ENCODE measurements around the gene TCF4. TPM values are rescaled to one million over a fixed set of nuclear protein-coding genes. Genes with fewer than 3 reads are reported as not detected.

TCF4 gene
- total RNA-seq, 4 donors from 2014 or later: 114 to 190 (median 132) TPM

DNA sequence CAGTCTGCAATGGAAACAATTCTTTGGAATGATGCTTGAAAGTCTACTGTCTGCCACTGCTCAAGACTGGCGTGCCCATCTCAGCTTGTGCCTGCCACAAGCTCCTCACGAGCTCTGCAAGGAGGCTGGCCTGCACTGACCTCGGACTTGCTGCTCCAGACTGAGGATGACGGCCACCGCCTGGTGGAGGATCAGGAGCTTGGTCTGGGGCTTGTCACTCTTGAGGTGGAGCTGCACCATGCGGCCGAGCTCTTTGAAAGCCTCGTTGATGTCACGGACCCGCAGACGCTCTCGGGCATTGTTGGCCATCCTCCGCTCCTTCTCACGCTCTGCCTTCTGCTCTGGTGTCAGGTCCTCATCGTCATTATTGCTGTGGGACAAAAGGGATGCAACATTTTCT is 359.3 kb downstream of the TCF4 start:
- no peak overlapping the region for H3K27ac ChIP-seq
- no peak for TF ChIP-seq POLR2A (IDR thresholded peaks at IDR 0.05)
- TF ChIP-seq, protein P1, sequence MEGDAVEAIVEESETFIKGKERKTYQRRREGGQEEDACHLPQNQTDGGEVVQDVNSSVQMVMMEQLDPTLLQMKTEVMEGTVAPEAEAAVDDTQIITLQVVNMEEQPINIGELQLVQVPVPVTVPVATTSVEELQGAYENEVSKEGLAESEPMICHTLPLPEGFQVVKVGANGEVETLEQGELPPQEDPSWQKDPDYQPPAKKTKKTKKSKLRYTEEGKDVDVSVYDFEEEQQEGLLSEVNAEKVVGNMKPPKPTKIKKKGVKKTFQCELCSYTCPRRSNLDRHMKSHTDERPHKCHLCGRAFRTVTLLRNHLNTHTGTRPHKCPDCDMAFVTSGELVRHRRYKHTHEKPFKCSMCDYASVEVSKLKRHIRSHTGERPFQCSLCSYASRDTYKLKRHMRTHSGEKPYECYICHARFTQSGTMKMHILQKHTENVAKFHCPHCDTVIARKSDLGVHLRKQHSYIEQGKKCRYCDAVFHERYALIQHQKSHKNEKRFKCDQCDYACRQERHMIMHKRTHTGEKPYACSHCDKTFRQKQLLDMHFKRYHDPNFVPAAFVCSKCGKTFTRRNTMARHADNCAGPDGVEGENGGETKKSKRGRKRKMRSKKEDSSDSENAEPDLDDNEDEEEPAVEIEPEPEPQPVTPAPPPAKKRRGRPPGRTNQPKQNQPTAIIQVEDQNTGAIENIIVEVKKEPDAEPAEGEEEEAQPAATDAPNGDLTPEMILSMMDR (IDR thresholded peaks at IDR 0.05): no peak
- no peaks in the 10 kb centered on the region for H3K27me3 ChIP-seq
- WGBS, 2 donors: 84 to 89% methylated on average over 15 of the region's 15 CpGs
- no peaks in the 10 kb centered on the region for H3K9me3 ChIP-seq
- intact Hi-C loops (cut with DNase I): no loop called here
- no peak overlapping the region for H3K4me3 ChIP-seq (replicated peaks in 1 of 3)
- H3K36me3 ChIP-seq: peaks cover 15 to 25% of the 10 kb centered on the region in 2 donors
- DNase-seq: no peak
- no peaks in the 10 kb centered on the region for H3K4me1 ChIP-seq

DNA sequence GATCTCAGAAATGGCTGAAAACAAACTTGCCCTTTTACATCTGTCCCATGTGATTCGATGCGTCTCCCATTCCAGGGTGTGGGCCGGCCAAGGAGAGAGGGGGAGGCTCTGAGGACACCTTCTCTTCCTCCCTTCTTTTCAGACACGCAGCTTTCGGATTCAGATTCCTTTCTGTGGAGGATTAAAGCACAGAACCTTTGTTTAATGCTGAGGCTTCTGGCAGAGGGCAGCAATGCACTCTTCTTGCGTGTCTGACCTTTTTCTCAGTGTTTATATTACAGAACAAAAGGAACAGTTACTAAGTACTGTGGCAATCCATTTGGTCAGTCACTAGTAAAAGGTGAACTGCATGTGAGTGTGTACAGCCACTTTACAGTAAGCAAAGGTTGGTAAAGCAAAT is 359.8 kb downstream of the TCF4 start:
- H3K27me3 ChIP-seq: no peaks in the 10 kb centered on the region
- no peaks in the 10 kb centered on the region for H3K4me1 ChIP-seq
- intact Hi-C loops (cut with DNase I): no loop called here
- no peaks in the 10 kb centered on the region for H3K9me3 ChIP-seq
- H3K4me3 ChIP-seq (replicated peaks in 1 of 3): no peak overlapping the region
- TF ChIP-seq POLR2A (IDR thresholded peaks at IDR 0.05): no peak
- TF ChIP-seq, protein P1 (IDR thresholded peaks at IDR 0.05): no peak
- H3K36me3 ChIP-seq: peaks cover 15 to 21% of the 10 kb centered on the region in 2 donors
- no peak overlapping the region for H3K27ac ChIP-seq
- WGBS, 2 donors: 43 to 52% methylated on average over 6 of the region's 6 CpGs
- DNase-seq: no peak

DNA sequence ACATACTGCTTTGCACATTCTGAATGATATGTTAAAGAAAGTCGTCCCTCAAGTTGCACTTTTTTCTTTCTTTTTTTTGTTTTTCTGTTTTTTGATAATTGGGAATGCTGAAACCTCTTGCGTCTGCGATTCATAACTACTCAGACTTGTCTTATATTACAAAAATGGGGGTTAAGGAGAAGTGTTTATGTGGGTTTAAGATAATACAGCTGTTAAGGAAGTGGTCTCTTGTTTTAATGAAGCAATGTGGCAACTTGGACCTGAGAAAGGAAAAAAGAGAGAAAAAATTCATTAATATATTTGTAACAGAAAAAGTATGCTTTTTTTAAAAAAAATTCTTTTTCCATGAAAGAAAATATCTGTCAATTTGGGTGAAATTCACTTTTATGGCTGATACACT is 360.2 kb downstream of the TCF4 start:
- no peak for TF ChIP-seq POLR2A (IDR thresholded peaks at IDR 0.05)
- TF ChIP-seq, protein P1 (IDR thresholded peaks at IDR 0.05): no peak
- 94 to 95% methylated on average over 3 of the region's 3 CpGs for WGBS, 2 donors
- DNase-seq: no peak
- H3K4me3 ChIP-seq (replicated peaks in 1 of 3): no peak overlapping the region
- no peaks in the 10 kb centered on the region for H3K4me1 ChIP-seq
- intact Hi-C loops (cut with DNase I): no loop called here
- H3K27ac ChIP-seq: no peak overlapping the region
- no peaks in the 10 kb centered on the region for H3K27me3 ChIP-seq
- H3K9me3 ChIP-seq: no peaks in the 10 kb centered on the region
- H3K36me3 ChIP-seq: peaks cover 15 to 20% of the 10 kb centered on the region in 2 donors

DNA sequence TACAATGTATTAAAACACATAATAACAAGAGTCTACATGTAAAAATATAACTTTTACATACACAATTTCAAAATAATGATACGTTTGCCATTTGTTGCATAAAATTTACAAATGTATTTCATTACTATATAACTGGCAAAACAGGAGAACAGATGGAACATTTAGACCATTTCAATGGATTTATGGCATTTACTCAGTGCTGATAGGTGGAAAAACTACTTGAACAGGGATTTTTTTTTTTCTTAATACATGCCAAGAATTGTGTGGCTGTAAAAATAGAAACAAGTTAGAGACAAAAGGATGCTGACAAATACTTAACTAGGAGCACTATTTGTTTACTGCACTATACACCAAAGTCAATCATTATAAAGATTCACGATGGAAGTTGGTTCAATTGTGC is 361.9 kb downstream of the TCF4 start:
- H3K27me3 ChIP-seq: no peaks in the 10 kb centered on the region
- no peak overlapping the region for H3K27ac ChIP-seq
- TF ChIP-seq, protein P1 (IDR thresholded peaks at IDR 0.05): no peak
- TF ChIP-seq POLR2A (IDR thresholded peaks at IDR 0.05): no peak
- H3K4me3 ChIP-seq (replicated peaks in 1 of 3): no peak overlapping the region
- H3K4me1 ChIP-seq: no peaks in the 10 kb centered on the region
- DNase-seq: no peak
- WGBS, 2 donors: 86 to 88% methylated on average over 2 of the region's 2 CpGs
- H3K36me3 ChIP-seq: peaks cover 7 to 15% of the 10 kb centered on the region in 2 donors
- no peaks in the 10 kb centered on the region for H3K9me3 ChIP-seq
- intact Hi-C loops (cut with DNase I): no loop called here

DNA sequence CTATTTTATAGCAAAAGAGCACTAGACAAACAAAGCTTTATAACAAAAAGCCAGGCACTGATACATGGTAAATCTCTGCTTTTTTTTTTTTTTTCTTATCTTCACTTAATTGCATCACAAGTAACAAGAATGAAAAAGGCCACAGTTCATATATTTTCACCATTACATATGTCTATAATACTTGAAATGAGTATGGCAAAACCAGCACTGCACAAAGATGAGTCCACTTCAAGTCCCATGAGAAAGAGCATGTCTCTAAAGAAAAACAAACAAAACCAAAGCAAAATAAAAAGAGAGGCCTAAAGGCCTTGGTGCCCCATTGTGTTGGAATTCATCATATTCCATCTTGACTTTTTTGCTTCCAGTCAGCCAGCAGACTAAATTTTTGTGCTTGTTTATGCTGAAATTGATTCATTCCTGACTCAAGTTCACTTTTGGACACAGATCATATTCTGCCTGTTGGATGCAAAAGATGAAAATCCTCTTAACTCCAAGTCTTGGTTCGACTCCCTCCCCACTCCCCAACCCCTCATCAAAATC is 363.8 kb downstream of the TCF4 start:
- Histone ChIP-seq H3K4me3 (replicated peaks in 1 of 3) (no peak overlapping the region), H3K36me3 (peaks cover 4 to 15% of the 10 kb centered on the region in 2 donors), H3K27me3 (no peaks in the 10 kb centered on the region), H3K4me1 (peaks cover 0 to 6% of the 10 kb centered on the region in 2 donors), H3K9me3 (no peaks in the 10 kb centered on the region), H3K27ac (no peak overlapping the region)
- WGBS, 2 donors: 76 to 84% methylated on average over 1 of the region's 1 CpG
- TF ChIP-seq, protein P1 (IDR thresholded peaks at IDR 0.05): no peak
- TF ChIP-seq POLR2A (IDR thresholded peaks at IDR 0.05): no peak
- DNase-seq: no peak
- intact Hi-C loops (cut with DNase I): no loop called here
